NCI-H345 treated with DMSO at 0.1 percent for 48 hours (cell line): Measurements from ENCODE around the gene DCDC1.
A peak's percentile ranks its signal among the peaks of the same experiment; 100 is the strongest.
"Not testable (repeated sequence)": the region's sequence is repeated elsewhere in the genome, so short reads cannot be mapped to it uniquely, and the experiment has no call there.

Experiments used
- DNase-seq: peaks from one replicate; lab custom pipeline; 2025; ENCODE audit not compliant: unreplicated experiment; lab: John Stamatoyannopoulos, UW

Gene DCDC1

DNA sequence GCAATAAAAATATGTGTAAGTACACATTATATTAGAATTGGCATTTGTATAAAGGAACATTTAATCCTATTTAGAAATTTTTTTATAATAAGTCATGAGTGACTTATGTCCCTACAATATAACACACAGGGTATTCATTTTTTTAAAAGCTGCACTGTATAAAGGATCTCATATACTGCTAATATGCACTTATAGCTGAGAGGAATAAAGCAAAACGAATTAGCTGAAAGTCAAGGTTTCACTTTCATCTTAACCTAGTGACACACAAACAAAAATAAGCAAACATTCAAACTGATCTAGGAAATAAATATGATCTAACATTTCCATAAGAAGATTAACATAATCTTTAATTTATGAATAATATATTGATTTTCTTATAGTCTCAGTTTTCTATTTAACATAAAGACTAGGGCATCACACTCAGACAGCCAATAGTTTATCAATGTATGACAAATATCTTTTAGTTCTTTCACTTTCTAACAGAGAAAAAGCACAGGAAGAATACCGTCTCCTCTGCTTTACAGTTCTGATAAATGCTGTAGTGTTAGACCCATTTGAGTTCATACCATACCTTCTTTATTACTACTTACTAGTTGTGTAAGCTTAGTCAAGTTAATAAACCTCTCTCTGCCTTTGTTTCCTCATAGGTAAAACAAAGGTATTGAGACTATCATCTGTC is 42.9 kb downstream of the DCDC1 start:
- DNase-seq = no peak

DNA sequence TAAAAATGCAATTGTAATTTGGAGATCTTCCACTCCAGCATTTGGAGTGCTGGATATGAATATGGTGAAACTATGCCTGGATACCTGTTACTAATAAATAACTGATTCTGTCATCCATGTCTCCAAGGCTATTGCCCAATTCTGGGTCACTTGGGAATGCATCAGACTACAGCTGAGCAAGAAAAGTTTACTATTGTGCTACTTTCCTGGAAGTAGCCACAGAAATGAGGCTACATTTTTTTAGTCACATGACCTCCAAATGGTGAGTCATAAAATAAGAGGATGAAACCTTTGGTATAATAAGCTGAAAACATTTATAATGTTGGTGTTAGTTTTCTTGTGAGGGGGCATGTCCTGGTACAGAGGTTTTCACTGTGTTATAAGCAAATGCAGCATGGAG is 44.4 kb downstream of the DCDC1 start:
- no peak for DNase-seq

DNA sequence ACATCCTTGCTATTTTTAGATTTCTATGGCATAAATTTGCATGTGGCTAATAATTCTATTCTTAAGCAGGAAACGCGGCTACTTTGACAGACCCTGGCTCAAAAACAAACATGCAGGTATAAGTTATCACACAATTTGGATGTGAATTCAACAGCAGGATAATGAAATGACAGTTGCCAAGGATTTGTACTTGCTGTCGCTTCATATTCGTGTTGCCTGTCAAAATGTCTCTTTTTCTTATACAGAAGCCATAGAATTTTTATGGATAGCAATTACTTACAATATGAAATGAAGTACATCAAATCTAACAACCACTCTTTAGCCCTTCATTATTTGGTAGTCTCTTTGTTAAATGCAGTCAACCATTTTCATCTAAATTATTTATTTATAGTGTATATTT is 46.4 kb downstream of the DCDC1 start:
- no peak for DNase-seq

DNA sequence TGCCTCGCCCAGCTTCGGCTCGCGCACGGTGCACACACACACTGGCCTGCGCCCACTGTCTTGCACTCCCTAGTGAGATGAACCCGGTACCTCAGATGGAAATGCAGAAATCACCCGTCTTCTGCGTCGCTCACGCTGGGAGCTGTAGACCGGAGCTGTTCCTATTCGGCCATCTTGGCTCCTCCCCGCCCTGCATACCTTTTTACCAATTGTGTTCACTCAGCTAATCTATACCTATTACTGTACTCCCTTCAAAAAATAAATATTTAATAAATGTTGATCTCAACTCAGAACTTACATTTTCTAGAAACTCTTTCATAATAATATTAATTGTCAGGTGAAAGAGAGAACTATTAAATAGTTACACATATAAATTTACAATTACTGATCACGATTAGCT is 48.0 kb downstream of the DCDC1 start:
- DNase-seq = not testable (repeated sequence)

DNA sequence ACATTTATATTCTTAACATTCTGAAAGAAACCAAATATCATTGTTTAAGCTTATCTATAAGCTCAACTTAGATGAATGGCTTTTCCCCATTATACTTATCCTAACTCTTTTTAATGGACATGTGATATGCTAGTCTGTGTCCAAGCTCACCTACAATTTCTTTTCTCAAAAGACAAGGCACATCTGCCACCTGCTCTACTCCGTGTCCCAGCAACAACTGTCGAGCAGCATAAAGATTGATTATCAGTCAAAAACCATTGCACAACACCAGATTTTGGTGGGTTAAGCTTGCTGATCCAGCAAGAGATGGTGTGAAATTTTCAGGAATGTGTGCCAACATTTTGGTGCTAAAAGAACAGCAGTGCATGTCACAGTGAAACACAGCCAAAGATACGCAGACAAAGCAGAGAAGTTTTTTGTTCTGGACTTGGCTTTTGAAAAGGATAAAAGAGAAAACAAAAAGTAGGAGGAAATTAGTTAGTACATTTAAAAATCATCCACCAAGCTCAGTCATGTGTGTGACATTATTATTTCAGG is 65.8 kb downstream of the DCDC1 start:
- no peak for DNase-seq

DNA sequence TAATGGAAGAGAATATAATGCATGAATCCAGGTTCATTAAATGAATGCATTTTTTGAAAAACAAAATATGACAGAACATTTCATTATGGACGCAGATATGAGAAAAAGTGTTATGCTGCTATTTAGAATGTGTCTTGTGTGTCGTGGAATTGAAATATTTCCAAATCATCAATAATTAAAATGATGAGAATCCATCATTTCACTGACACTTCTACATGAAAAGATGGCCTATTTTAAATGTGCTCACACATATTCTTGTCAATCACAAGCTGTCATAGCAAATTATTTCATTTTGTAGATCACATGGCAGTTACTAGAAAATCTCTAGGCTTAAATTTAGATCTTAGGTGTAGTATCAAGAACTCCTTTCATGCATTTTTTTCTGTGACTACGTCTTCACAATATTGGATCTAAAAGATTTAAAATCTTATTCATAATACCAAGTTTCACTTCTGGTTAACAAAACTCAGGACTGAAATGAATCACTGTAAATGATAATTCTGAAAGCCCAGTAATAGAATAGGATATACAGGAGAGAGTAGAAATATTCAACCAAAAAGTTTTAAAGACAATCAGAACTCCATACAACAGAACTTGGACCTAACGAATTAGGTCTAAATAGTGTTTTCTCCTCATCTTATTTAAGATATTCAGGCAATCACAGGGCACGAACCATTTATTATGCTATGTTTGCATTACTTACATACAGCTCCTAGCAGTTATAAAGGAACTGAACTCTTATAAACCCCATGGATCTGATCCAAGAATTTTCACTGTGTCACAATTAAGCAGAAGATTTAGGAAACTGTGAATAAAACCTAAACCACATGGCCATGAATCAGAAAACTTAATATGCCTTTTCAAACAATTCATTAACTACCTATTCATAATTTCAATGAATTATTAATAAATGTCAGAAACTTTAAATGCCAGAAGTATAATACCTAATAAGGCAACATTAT is 67.7 kb downstream of the DCDC1 start:
- no peak for DNase-seq

DNA sequence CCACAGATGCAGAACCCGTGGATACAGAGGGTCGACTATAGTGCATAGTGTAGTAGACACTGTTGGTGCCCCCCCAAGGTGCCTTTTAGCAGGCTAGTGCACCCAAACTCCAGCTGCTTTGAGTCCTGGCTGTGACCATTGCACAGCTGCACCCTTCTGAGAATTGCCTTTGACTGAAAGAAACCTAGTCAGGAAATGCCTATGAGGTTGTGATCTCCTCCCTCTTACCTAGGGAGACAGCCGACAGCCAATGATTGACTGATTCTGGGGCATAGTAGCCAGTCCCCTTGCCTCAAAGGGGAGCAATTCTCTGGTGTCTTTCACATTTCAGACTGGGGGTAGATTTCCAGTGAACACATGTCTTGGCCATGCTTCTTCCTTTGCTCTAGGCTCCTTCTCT is 74.2 kb downstream of the DCDC1 start:
- no peak for DNase-seq

DNA sequence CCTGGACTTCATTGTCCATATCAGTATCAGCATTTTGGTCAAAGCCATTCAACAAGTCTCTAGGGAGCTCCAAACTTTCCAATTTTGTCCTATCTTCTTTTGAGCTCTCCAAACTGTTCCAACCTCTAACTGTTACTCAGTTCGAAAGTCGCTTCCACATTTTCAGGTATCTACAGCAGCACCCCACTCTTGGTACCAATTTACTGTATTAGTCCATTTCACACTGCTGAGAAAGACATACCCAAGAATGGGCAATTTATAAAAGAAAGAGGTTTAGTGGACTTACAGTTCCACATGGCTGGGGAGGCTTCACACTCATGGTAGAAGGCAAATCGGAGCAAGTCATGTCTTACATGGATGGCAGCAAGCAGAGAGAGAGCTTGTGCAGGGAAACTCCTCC is 96.0 kb downstream of the DCDC1 start:
- DNase-seq = not testable (repeated sequence)

DNA sequence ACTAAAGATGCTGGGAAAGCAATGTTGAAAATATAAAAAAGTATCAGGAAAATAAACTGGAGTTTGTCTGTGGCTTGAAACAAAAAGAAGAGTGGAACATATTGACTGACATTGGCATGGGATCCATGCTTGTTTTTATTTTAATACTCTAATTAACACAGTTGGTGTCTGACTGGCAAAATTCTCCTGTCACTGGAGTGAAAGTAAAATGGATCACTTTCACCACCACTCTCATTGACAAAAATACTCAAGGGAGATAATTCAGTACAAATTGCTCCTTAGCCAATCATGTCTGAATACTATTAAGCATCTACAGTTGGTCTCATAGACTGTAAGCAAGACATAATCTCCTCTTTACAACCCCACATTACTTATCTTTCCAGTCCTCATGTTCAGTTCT is 101.8 kb downstream of the DCDC1 start:
- DNase-seq = no peak

DNA sequence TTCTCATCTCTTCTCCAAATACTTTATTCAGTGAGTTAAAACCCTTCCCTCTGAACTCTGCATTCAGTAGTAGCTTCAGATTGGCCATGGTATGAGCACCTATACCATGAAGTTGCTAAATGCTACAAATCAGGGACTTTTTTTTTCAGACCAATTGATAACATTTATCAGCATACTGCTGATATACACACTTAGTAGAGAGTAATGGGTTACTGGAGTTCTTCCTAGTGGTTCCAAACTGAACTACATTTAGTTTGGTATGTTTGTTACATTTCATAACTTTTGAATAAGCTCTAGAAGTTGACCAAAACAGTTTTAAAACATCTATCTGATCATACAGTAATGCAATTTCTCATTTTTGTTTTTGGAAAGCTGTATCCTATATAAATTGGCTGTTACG is 104.7 kb downstream of the DCDC1 start:
- DNase-seq = no peak

DNA sequence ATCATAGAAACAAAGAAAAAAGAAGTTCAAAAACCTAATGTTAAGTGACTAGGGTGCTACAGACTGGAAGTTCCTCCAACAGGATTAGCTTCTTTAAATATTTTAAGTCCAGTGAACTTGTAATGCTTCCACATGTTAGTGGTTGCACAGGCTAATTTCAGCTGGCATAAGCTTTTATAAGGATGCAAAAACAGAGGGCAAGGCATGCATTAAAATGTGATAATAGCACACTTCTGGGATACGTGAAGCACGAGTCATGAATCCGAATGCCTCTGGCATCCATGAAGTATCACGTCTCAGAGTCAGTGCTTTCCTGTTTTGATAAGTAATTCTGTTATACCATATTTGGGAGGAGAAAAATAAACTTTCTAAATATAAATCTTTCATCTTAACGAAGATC is 106.8 kb downstream of the DCDC1 start:
- no peak for DNase-seq

DNA sequence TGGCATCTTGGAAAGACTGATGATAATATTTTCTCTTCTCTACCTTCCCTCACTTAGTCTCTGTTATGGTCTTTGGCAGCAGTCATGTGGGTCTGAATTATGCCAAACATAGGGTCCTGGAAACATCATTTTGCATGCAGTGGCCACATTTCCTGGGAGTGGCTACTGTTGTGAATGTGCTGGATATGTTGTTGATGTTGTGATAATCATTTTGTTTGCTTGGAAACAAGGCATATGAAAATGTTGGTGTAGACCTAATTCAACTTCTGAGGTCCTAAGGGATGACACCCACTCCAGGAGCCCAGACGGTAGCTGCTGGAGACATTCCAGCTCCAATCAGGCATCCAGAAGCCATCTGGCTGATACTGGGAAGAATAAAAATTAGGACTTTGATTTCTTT is 109.7 kb downstream of the DCDC1 start:
- no peak for DNase-seq

DNA sequence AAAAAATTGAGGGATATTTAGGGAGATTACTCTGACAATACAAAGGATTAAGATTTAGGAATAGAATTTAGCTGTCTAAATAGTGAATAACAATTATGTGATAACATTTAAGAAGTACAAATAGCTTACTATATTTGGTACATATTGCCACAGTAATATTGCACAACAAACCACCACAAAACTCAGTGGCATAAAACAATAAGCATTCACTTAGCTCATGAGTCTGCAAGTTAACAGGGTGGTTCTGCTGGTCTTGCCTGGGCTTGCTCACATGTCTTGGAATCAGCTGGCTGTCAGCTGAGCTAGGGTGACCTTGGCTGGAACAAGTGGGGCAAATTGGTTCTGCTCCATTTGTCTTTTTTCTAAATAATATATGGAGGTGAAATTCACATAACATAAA is 115.1 kb downstream of the DCDC1 start:
- no peak for DNase-seq

DNA sequence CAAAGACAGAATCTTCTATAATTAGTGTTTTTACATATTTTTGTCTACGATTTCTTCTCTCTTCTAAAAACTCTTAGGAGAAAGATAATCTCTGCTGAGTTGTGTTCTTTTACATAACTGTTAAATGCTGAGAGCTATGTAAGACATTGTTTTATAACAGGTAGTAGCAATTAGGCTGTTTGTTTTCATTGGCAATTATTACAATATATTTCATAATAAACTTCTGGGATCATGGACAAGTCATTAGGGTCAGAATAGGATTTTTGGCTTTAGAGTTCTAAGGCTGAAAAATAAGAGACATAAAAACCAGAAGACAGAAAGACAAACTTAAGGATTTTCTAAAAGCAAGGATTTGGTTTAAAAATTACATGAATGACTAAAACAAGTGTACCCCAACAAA is 120.8 kb downstream of the DCDC1 start:
- no peak for DNase-seq

DNA sequence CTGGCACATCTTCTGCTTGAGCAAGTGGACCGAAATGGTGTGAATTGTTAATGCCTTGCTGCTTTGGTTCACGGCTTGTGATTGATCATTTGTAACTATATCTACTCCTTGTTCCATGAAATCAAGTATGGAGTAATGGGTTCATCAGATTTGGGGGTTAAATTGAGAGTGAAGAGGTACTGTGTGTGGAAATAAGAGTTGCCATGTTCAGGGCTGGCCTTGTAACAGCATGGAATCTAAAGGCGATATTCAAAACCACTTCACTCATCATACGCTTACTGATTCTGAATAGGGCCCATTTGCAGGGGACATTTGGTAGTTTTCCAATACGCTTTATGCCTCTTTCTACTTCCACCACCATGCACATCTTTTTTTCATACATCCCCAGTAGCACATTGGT is 122.2 kb downstream of the DCDC1 start:
- DNase-seq = peak; percentile 74

DNA sequence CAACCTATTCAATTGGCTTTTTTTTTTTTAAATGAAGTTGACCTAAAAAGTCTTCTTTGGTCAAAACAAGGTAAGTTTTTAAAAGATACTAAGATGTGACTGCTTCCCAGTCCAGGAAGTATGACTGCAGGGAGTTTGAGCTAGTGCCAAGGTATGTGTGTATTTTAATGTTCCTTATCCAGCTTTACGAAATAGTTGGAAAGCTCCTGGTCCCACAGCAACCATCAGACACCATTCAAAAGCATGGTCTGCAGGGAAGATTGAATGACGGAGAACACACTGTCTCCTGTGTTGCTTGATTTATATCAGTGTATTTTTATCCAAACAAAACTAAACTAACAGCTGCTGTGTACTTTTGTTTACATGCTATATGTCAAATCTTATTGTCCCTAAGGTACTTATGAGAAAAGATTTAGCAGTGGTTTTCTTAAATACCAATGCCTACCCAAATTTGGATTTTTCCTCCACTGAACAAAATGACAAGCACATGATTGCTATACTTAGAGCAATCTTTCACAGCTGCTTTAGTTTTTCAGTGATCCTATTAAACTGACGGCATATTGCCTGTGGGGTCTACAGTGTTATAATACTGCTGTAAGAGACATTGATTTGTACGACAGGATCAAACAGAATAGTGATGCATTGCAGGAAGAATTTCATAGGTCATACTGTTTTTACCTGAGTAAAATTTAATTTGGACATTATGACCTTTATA is 122.9 kb downstream of the DCDC1 start:
- DNase-seq = no peak

DNA sequence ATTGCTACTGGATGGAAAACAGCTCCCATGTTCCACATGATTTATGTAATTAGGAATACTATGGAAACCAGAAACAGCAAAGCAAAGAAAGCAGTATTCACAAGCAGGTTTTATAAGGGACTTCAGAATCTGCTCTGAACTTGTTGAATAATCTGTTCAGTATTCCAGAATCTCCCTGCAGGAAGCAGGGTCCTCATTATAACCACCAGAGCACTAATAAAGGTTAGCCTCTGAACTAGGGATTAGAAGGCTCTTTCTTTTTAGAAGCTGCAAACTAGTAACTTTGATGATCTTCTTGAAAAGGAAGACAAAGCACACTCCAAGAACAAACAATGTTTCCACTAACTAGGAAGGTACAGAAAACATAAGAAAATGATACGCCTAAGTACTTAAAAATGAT is 125.8 kb downstream of the DCDC1 start:
- DNase-seq = no peak

DNA sequence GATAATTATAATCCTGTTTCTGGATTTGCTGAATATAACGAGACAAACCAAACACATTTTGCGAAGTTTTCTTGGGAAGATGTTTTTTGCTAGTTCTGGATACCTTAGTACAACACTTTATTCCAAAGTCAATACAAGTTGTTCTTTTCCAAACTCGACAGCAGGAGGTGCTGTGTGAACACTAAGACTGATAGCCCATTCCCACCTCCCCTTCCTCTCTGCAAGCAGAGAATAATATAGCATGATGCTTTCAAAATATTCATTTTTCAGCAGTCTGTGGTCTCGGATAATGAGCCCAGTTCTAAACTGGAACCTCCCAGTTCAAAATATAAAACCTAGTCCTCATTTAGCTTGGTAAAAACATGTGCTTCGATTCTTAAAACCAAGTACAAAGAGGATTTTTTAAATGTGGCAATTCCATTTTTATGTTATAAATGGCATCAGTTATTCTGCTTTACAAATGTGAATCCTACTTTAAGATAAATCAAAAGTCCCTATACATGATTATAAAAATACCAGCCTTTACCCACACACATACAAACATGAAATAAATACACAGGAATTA is 129.1 kb downstream of the DCDC1 start:
- peak; percentile 47 for DNase-seq

DNA sequence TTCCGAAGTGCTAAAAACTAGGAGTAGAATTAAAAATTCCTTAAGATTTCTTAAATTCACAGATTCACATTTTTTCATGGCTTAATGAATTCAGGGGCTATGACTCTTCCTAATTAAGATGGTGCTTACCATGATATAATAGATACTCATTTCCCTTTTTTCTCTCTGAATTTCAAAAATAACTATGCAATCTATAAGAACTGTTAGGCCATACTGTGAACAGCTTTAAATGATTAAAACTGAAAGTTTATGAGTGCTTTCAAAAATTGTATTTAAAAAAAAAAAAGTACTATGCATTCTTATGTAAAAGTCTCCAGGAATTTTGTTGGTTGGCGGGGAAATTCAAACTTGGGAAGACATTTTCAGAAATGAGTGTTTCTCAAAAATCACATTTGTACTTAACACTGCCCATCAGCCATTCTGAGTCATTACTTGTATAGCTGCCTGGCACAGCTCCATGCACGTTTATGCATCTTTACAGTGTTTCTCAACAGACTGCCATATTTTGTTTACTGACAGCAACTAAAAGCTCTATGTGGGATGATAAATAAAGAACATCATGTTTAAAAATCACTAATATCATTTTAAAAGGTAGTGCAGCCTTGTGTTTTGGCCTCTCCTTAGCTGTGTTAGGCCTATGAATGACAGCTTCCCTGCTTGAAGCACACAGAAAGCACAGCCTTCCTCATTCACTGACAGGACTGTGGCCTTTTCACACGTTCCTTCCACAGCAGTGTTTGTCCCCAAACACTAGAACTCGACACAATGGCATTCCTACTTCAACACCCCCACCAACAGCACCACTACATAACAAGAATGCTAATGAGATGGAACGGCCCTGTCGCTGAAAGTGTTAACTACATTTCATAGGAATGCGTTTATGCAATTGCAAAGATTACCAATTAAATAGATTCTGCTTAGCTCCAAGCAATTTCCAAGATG is 131.4 kb downstream of the DCDC1 start:
- DNase-seq = no peak

DNA sequence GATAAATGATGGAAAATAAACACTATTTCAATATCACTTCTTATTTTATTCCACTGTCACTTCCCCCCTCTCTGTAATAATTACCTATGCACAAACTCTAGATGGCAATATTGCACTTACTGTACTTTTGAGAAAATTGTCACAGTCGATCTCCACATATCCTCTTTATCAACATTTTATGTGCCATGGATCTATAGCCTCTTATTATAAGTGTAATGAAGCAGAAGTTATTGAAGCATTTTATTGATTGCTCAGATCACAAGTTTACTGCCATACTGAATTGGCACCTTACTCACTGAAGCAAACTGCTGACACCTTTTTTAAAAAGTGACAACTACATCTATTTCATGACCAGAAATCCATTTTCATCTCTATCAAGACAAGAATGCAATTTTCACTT is 133.4 kb downstream of the DCDC1 start:
- peak; percentile 16 for DNase-seq
